CD4-positive, alpha-beta T cell treated with Interleukin-2 at 100 ng/mL for 4 hours (primary cell): ENCODE measurements around the gene MALSU1.
"Not testable (repeated sequence)": the region's sequence is repeated elsewhere in the genome, so short reads cannot be mapped to it uniquely, and the experiment has no call there.

Experiments
- DNase-seq: peaks from one replicate; pipeline ENCODE4 v3.0.0-alpha.2; 2020; ENCODE audit warnings: low spot score

MALSU1 gene

DNA sequence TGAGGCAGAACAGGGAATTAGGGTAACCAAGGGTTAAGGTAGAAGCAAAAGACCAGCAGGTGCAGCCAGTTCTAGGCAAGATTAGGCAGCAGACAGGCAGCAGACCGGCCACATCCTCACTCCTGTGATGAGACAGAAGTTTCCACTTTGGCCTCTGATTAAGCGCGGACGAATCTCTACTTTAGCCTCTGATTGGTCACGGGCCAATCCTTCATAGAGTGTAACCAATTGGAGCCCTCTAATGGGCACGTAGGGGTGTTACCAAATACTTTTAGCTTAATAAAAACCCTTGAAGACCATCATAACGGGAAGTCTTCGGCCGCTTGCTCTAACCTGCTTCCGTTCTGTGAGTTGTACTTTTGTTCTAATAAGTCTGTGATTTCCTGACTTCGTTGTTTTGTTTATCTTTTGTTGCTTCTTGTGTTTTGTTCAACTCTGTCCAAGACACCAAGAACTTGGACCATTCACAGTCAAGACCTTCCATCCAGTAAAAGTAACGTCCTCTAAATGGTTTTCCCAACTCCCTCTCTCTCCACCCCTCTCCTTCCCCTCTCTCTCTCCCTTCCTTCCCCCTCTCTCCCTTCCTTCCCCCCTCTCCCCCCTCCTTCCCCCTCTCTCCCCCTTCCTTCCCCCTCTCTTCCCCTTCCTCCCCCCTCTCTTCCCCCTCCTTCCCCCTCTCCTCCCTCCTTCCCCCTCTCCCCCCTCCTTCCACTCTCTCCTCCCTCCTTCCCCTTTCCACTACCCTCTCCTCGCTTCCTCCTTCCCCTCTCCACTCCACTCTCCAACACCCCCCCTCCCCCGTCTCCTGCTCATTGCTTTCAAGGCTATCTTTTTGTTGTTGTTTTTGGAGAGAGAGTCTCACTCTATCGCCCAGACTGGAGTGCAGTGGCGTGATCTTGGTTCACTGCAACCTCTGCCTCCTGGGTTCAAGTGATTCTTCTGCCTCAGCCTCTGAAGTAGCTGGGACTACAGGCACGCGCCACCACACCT is 13.2 kb upstream of the MALSU1 start:
- DNase-seq: no peak

DNA sequence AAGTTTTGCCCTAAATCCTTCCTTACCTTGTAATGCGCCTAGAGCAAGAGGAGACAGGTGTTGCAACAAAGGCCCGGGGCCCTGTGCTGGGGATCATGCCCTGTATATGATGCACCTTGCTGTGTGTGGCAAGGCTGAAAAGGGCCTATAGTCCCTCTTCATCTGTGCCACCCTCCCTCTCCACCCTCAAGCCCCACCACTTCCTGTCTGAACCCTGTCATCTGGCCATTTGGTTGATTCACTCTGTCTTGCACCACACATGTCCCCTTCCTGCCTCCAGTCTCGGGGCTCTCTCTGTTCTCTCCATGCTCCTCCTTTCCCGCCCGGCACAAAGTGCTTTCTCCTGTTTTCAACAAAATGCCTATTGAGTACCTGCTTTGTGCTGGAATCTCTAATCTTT is 11.5 kb upstream of the MALSU1 start:
- DNase-seq: no peak

DNA sequence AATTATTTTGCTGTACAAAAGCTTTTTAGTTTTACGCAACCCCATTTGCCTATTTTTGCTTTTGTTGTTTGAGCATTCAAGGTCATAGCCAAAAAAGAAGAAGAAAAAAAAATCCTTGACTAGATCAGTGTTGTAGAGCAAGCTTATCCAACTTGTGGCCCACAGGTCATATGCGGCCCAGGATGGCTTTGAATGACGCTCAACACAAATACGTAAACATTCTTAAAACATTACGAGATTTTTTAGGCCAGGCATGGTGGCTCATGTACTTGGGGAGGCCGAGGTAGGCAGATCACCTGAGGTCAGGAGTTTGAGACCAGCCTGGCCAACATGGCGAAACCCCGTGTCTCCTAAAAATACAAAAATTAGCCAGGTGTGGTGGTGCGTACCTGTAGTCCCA is 8.1 kb upstream of the MALSU1 start:
- DNase-seq: no peak

DNA sequence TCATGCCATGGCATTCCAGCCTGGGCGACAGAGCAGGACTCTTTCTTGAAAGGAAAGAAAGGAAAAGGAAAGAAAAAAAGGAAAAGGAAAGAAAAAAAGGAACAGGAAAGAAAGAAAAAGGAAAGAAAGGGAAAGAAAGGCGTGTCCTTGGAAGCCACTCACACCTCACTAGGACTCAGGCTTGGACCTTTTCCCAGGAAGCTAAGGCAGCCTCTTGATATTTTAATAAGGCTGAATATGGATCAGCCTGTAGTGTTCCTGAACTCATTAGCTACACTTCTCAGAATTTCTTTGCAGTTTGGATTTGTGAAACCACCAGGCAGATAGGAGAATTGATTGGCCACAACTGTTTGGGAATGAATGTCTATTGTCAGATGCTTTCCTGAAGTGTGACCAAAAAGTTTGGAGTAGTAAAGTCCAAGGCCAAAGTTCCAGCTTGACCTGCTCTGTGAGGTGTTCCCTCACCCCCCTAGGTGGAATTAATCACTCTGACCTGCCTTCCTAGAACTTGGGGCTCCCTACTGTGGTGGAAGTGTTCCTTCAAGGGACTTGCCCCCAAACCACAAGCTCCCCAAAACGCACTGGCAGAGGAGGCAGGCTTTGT is 7.1 kb upstream of the MALSU1 start:
- no peak for DNase-seq

DNA sequence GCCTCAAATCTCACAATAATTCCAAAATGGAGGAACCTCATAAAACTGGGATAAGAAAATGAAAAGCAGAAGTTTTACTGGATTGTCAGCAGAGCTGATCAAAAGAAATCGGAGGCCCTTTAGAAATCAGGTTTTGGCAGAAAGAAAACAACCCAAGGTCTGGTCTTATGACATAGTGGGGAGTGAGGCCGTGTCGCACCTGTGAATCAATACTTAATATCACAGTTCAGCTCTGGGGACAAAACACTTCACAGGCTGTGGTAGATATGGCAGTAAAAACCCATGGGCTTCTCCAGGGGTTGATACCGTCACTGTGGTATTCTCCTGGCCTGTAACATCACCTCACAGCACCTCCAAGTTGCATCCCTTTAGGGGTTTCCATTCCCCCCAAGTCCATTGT is 6.5 kb upstream of the MALSU1 start:
- DNase-seq: no peak

DNA sequence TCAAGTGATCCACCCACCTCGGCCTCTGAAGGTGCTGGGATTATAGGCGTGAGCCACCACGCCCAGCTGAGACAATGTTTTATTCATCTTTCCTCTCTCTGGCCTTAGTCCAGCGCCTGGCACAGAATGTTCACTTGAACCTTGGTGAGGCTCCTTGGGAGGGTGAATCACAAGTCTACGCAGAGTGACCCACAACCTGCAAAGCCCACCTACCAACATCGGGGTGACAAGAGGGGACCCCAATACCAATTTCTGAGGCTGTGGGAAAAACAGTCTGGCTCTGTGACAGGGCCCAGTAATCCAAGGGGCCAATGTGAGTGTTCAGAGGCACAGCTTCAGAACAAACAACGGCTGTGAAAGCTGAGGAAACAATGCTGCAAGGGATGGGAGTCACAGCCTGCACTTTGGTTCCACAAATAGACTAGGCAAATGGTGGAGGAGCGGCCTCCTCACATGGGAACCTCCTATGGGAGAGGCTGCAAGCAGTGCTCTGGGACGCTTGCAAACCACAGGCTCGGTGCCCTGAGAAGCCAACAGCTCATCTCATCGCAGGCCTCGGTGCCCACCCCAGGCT is 5.6 kb upstream of the MALSU1 start:
- no peak for DNase-seq

DNA sequence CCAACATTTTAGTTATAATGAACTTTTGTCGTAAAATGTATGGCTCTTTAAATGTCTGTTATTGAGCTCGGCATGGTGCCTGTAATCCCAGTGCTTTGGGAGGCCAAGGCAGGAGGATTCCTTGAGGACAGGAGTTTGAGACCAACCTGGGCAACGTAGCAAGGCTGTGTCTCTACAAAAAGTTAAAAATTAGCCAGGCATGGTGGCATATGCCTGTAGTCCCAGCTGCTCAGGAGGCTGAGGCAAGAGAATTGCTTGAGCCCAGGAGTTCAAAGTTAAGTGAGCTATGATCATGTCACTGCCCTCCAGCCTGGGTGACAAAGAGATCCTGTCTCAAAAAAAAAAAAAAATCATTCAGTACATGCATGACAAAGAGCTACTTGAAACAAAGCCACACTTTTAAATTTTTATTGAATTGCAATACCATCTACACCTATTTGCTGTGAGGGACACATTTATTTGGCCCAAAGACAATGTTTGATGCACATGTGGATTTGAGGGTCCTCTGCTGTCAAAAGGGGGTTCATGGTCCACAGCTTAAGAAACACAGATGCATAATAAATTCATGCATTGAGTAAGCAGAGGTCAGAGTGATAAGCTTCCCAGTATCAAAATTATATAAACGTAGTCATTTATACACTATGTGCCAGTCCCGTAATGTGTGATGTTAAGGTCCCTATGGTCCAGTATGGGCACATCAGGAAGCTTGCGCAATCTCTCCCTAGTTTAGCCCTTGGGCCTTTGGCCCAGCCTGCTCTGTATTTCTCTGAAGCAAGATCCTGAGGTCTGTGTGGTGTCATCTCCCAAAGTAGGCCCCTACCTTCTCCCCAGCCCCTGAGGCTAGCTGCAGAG is 4.4 kb upstream of the MALSU1 start:
- no peak for DNase-seq

DNA sequence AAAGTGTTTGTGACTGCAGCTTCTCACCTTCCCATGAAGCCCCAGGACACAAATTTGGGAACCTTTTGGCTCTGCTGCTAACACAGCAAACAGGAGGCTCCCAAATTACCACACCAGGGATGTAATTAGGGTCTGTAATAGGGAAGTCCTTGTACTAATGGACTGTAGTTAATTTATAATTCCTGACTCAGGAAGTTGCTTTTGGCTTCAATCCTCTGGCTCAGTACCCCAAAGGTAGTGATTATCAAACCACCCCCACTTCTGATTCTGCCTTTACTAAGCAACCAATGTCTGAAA is 3.8 kb upstream of the MALSU1 start:
- DNase-seq: no peak

DNA sequence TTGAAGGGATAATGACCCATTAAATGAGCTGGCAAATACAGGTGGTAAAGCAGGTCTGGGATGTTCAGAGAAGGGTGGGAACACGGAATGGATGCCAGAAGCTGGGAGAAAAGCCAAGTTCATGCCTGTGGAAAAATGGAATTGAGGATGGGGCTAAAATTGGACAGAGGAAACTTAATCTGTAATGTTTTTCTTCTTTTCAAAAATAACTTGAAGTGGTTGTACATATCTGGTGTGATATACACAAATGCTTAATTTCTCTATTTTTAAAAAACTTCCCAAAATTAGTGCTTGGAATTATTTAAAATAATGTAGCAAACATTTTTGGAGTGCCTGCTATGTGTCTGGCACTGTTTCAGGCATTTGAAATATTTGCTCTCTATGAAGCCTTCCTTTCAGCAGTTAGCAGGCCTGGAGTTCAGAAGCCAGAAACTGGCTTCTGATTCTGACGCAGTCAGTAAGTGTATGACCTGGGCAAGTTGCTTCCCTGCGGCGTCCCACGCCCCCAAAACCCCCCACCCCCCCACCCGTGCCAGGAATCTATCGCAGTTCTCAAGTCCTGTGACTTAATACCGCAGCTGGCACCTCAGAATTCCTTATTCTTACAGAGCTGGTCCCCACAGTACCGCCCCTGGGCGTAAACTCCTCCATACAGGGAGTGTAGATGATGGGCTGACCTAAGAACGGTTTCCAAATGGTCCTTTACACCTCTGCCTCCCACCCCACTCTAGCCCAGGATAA is 828 bp upstream of the MALSU1 start:
- DNase-seq: no peak

DNA sequence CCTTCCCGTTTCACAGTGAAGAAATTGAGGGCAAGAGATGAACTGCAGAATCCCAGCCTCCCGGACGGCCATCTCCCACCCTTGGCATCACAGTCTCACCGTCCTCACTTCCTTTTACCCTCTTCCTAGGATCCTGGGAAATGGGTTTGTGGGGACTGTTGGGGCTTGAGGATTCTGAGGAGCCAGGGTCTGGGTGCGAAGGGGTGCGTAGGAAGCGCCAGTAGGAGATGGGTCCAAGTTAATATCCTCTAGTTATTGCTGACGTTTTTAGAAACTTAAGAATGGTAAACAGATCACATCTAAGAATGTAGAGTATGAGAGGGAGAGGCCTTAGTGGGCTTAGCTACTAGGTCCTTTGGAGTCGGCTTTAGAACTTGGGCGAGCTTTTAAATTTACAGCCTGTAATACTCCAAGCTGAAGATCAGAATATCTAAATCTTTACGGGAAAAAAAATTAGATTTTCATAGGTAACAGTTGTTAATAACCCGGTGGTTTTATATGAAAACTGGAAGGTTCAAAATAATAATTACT is 696 bp downstream of the MALSU1 start:
- DNase-seq: no peak

DNA sequence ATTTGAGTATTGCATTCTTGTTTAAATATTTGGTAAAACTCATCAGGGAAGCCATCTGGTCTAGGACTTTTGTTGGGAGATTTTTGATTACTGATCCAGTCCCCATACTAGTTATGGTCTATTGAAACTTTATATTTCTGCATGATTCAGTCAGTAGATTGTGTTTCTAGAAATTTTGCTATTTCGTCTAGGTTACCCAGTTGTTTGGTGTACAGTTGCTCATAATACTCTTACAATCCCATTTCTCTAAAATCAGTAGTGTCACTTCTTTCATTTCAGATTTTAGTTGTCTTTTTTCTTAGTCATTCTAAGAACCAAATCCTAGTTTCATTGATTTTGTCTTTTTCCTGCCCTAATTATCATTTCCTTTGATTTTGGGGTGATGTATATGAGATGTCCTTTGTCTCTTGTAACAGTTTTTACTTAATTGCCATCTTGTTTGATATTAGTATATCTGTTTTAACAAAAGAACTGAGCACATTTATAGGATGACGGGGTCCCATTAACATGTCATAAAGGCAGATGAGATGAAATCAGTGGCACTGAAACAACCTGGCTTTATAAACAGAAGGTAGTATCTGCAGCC is 7.9 kb downstream of the MALSU1 start:
- no peak for DNase-seq

DNA sequence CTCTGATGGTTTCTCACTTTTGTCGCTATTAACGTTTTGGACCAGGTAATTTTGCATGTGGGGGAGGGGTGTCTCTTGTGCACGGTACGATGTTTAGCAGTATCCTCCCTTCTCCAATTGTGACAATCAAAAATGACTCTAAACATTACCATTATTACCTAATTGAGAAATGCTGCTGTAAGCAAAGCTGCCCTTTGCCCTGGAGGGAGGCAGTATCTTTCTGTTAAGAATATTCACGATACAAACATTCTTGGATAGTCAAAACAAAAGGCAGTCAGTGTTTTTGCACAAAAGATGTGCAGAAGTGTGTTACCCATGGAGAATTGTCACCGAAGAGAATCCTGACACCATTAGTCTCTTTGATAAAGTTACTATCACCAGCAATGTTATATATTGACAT is 9.6 kb downstream of the MALSU1 start:
- DNase-seq: no peak

DNA sequence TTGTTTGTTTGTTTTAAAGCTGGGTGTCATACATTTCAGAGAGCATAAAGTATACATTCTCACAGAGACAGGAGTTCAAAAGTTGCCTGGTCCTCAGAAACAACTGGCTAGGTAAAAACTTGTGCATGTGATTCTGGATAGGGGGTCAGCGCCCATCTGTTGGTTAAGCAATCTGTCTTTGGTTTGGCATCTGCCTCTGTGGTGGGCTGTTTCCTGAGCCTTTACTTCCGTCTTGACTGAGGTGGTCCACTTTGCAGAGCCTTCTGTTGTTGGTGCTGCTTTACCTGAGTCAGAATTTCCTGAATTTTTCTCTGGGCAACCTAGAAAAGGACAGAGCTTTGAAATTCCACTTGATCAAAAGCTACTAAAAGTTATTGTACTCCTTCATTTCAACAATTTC is 13.0 kb downstream of the MALSU1 start:
- not testable (repeated sequence) for DNase-seq

DNA sequence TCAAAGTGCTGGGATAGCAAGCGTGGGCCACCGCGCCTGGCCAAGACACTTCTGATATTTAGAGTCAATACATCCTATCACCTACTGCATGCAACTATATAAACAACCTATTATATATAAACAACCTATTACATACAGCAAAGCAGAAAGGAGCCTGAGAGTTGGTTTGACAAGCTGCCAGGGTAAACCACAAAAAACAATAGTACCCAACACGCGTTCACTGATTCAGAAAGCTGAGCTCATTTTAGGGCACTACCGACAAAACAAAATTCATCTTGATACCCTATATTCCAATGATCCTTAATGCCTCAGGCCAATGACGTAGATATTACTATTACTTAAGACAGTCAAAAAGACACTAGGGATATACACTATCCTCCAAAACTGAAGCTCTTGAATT is 16.2 kb downstream of the MALSU1 start:
- no peak for DNase-seq

DNA sequence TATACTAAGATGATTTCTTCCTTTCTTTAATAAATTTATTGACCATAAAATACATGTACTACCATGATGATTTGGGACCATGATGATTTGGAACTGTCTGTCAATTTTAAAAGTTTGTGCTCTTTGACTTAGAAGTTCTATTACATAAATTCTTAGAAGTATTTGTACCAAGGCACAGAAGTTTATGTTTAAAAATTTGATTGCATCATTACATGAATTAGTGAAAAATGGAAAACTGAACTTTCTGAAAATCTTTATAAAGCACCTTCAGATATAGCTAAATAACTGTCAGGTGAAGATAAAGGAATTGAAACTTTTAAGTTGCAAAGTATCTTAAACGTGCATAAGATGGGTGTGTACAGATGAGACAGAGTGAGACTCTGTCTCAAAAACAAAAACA is 32.0 kb downstream of the MALSU1 start:
- DNase-seq: no peak

DNA sequence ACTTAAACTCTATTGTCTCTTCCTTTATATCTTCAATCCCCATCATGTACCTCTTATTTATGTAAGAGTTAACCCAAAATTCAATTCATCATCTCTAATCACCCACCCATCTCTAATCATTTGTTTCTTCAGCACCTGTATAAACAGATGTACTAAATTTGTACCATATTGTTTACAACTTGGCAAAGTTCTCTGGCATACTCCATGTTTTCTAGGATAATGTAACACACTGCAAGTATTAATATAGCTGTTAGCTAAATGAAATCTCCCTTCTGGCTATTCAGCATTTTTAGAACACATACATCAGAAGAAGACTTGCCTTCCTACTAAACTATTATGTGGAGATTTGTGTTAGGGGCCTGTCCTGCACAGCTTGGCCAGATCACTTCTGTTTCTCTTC is 33.1 kb downstream of the MALSU1 start:
- no peak for DNase-seq

DNA sequence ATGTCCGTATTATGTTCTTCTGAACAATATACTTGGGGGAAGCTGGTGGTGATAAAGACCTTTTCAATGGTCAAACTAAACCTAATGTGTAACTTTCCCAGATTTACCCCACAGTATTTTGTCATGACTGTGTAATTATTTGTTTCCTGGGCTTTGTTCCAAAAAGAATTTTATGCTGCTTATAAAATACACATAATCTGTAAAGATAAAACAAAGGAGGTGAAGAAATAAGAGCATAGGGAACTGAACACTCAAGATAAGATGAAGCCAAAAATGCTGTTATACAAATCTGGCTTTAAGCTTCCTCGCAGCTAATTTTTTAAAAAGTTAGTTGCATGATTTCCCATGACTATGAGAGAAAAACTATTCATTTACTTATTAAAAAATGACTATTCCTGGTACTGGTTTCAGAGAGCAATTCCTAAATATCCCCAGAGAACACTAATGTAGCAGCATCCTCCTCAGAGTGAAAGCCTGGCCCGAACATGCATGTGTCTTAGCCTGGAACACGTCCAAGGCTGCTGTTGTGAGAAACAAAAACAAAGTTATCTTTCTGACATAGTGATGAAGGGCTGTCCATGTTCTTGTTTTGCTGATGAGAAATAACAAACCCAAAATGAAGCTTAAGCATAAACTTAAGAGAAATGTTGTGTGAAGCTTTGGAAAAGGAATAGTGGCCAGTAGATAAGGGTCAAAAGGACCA is 33.9 kb downstream of the MALSU1 start:
- DNase-seq: no peak

DNA sequence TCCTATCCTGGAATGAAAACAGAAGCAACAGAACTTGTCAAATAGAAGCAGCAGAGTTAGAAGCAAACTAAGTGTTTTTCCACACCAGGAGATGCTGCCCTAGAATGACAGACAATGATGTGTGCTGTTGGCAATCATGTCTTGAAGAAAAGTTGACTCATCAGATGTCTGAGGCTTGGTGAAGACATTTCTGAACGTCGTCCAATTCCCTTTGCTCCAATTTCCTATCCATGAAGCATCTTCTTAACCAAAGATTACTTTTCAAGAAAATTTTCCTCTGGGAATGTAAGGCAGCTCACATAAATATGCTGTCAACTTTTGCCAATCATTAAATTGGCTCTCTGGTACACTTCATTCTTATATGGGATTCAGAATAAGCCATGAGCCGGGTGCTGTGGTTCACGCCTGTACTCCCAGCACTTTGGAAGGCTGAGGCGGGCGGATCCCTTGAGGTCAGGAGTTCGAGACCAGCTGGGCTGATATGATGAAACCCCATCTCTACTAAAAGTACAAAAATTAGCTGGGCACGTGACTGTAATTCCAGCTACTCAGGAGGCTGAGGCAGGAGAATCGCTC is 34.6 kb downstream of the MALSU1 start:
- DNase-seq: no peak

DNA sequence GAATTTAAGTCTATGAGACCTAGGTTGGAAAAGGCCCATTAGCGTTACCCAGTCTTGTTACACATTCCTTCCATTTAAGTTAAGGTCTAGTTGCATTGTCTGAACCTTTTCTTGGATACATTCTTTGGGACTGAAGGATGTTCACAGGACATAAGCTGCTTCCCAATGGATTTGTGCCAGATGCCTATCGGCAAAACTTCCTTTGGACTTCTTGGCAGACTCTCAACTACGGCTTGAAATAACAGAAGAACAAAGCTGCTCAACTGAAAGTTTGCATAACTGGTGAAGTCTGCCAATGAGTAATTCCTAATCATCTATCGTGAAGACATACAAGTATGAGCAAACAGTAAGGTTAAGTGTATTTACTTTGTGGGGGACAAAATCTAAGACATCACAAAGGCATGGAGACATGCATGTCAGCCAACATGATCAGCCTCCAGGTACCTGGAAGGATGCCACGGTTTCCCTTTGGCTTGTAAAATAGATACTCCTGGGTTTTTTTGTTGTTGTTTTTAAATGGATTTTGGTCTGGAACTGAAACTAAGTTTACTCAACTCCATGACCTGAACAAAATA is 35.4 kb downstream of the MALSU1 start:
- no peak for DNase-seq

DNA sequence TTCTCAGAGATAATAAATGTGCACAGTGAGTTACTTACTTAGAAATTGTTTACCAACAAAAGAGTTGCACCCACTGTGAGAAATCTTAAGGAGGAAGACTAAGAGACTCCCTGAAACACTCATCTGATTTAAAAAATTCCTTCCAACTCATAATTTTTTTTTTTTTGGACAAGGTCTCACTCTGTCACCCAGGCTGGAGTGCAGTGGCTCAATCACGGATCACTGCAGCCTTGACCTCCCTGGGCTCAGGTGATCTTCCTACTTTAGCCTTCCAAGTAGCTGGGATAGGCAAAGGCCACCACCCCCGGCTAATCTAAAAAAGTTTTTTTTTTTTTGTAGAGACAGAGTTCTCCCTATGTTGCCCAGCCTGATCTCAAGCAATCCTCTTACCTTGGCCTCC is 36.0 kb downstream of the MALSU1 start:
- DNase-seq: no peak
